CD4-positive, CD25-positive, alpha-beta regulatory T cell (primary cell): ENCODE results near the gene TRMT10A. TPM values are rescaled to one million over a fixed set of nuclear protein-coding genes. Genes with fewer than 3 reads are reported as not detected.
A peak's percentile ranks its signal among the peaks of the same experiment; 100 is the strongest.

ENCODE experiments used
- ATAC-seq, 2 donors: fragments of 150-1000 bp; cut with Tn5 transposase; one replicate each; pipeline ENCODE4 v1.10.0; 2021; ENCODE audit warnings: low read depth in 2 of 2, moderate number of reproducible peaks in 2 of 2, moderate library complexity in 1 of 2
- DNase-seq, 3 donors: peaks; one replicate each; pipeline versions ENCODE4 v3.0.0 to v3.0.0-alpha.2; 2012 to 2022; ENCODE audit warnings: mixed read lengths in 1 of 3
- H3K27ac ChIP-seq: one replicate; pipeline ENCODE4 v1.7.0; 2013; ENCODE audit warnings: mild to moderate bottlenecking, low read length; ENCODE audit not compliant: insufficient read depth, poor library complexity, severe bottlenecking
- H3K27me3 ChIP-seq: one replicate; pipeline ENCODE4 v1.7.0; 2013; ENCODE audit warnings: low read length; ENCODE audit not compliant: control insufficient read depth, insufficient read depth
- H3K36me3 ChIP-seq: one replicate; pipeline ENCODE4 v1.7.0; 2013; ENCODE audit warnings: mild to moderate bottlenecking, low read length, moderate library complexity; ENCODE audit not compliant: control insufficient read depth, insufficient read depth
- H3K4me1 ChIP-seq: 2 replicates; pipeline ENCODE4 v1.7.0; 2013; ENCODE audit warnings: mild to moderate bottlenecking, low read length; ENCODE audit not compliant: insufficient read depth, control insufficient read depth, poor library complexity, severe bottlenecking
- H3K4me3 ChIP-seq: one replicate; pipeline ENCODE4 v1.7.0; 2013; ENCODE audit warnings: low read depth, mild to moderate bottlenecking, low read length, moderate library complexity
- H3K9me3 ChIP-seq, 2 experiments: 1 replicate in 1 of 2; 2 replicates in 1 of 2; pipeline ENCODE4 v1.7.0; 2013; ENCODE audit warnings: low read length in 2 of 2, mild to moderate bottlenecking in 1 of 2, moderate library complexity in 1 of 2; ENCODE audit not compliant: control insufficient read depth in 2 of 2
- H3K27ac Mint-ChIP-seq, 3 donors: one replicate each; pipeline ENCODE4 v1.8.0; 2020 to 2022; ENCODE audit warnings: mild to moderate bottlenecking in 3 of 3, mixed read lengths in 3 of 3, moderate library complexity in 2 of 3
- H3K27me3 Mint-ChIP-seq: one replicate; pipeline ENCODE4 v1.8.0; 2022; ENCODE audit warnings: mild to moderate bottlenecking, mixed read lengths
- H3K36me3 Mint-ChIP-seq: one replicate; pipeline ENCODE4 v1.8.0; 2020; ENCODE audit warnings: mixed read lengths
- H3K4me1 Mint-ChIP-seq, 4 donors: one replicate each; pipeline ENCODE4 v1.8.0; 2020 to 2022; ENCODE audit warnings: mixed read lengths in 4 of 4, mild to moderate bottlenecking in 1 of 4
- H3K4me3 Mint-ChIP-seq, 4 donors: one replicate each; pipeline ENCODE4 v1.8.0; 2020 to 2022; ENCODE audit warnings: mild to moderate bottlenecking in 4 of 4, mixed read lengths in 4 of 4, moderate library complexity in 3 of 4
- H3K9me3 Mint-ChIP-seq, 7 donors: one replicate each; pipeline ENCODE4 v1.8.0; 2020 to 2022; ENCODE audit warnings: mixed read lengths in 7 of 7, mild to moderate bottlenecking in 3 of 7, moderate library complexity in 2 of 7
- polyA plus RNA-seq, 4 donors: library from polyadenylated mRNA; unstranded; fragments of 300-500 nt; fragmentation: Illumina TruSeq; gene quantifications; one replicate each; pipeline ENCODE4 v1.2.3, GENCODE V29; 2021
- total RNA-seq: library from RNA; stranded (reverse); gene quantifications from one replicate; pipeline ENCODE4 v1.2.3, GENCODE V29; 2022

The TRMT10A gene
- total and polyA plus RNA-seq, 5 donors from 2014 or later = 2.6 to 5.7 (median 3.9) TPM

DNA sequence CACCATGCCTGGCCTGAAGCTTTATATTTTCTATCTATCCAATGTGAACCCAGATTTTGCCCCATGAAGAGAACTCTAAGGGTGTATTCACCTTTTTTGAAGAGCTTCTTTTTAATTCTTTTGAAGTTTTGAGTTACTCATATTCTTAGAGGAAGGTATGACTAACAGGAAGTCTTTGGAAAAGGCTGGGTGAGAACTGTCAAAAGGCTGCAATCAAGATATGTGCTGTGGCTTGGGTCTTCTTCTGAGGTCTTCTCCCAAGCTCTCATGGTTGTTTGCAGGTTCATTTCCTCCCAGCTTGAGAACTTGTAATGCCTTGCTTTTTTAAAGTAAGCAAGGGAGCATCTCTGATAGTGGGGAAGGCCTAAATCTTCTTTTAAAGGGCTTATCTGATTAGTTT lies 56.1 kb downstream of the TRMT10A start:
- no peaks in the 10 kb centered on the region for H3K27me3 ChIP-seq
- Mint-ChIP-seq H3K27ac (peak overlapping the region; percentile 68 to 82 (median 68)), H3K27me3 (no peaks in the 10 kb centered on the region), H3K36me3 (no peaks in the 10 kb centered on the region), H3K4me1 (peaks cover 5 to 27% (median 17%) of the 10 kb centered on the region in 4 donors), H3K4me3 (peak overlapping the region in 1 of 4 donors; percentile 29), H3K9me3 (peaks cover 0 to 3% (median 0%) of the 10 kb centered on the region in 7 donors)
- H3K9me3 ChIP-seq = no peaks in the 10 kb centered on the region
- peak; percentile 89 to 93 for ATAC-seq
- peak in 2 of 3 donors; percentile 8 to 74 for DNase-seq
- no peak overlapping the region for H3K4me3 ChIP-seq
- H3K36me3 ChIP-seq = no peaks in the 10 kb centered on the region
- H3K27ac ChIP-seq = no peak overlapping the region
- peaks cover 10% of the 10 kb centered on the region for H3K4me1 ChIP-seq

DNA sequence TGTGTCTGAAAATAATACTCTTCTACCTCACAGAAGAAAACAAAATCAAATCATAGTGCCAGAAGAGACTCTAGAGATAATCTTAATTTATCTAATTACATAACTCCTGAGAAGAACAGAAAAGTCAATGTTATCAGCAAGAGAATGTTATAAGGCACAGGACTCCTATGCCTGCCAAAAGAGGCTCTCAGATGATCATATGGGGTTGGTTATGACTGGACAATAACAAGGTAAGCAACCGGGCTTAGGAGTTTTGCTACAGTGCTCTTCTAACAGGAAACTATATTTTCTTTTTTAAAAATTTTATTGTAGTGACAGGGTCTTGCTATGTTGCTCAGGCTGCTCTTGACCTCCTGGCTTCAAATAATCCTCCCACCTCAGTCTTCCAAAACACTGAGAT lies 56.5 kb downstream of the TRMT10A start:
- no peak for ATAC-seq
- H3K27me3 Mint-ChIP-seq = no peaks in the 10 kb centered on the region
- H3K4me3 Mint-ChIP-seq = peak overlapping the region in 1 of 4 donors; percentile 29
- H3K4me1 Mint-ChIP-seq = peaks cover 5 to 27% (median 17%) of the 10 kb centered on the region in 4 donors
- Histone ChIP-seq H3K9me3 (no peaks in the 10 kb centered on the region), H3K27me3 (no peaks in the 10 kb centered on the region), H3K27ac (no peak overlapping the region), H3K4me1 (peaks cover 10% of the 10 kb centered on the region), H3K36me3 (no peaks in the 10 kb centered on the region), H3K4me3 (no peak overlapping the region)
- no peaks in the 10 kb centered on the region for H3K36me3 Mint-ChIP-seq
- peaks cover 0 to 3% (median 0%) of the 10 kb centered on the region in 7 donors for H3K9me3 Mint-ChIP-seq
- peak overlapping the region; percentile 68 to 82 (median 68) for H3K27ac Mint-ChIP-seq
- no peak for DNase-seq

DNA sequence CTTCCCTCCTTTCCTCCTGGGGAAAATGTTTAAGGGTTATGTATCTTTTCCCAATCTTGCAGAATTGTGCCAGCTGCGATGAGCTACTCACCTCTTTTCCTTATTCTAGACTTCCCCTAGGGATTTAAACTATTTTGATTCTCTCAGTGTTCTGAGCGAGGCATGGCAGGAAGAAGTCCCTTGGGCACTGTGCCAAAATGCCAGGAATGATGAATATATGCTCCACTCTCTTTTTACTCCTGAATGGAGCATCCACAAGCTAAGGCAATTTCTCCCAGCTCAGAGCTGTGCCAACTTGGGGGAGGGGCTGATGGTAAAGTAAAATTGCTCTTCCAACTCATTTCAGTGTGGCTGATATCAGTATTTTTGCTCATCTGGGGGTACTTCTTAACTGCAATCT lies 57.1 kb downstream of the TRMT10A start:
- H3K9me3 Mint-ChIP-seq = peaks cover 0 to 3% (median 0%) of the 10 kb centered on the region in 7 donors
- no peak for ATAC-seq
- no peaks in the 10 kb centered on the region for H3K36me3 ChIP-seq
- H3K27me3 Mint-ChIP-seq = no peaks in the 10 kb centered on the region
- no peak overlapping the region for H3K27ac ChIP-seq
- no peak overlapping the region for H3K4me3 ChIP-seq
- no peaks in the 10 kb centered on the region for H3K9me3 ChIP-seq
- H3K27me3 ChIP-seq = no peaks in the 10 kb centered on the region
- H3K27ac Mint-ChIP-seq = peak overlapping the region; percentile 42 to 82 (median 68)
- H3K4me3 Mint-ChIP-seq = no peak overlapping the region
- H3K36me3 Mint-ChIP-seq = no peaks in the 10 kb centered on the region
- H3K4me1 ChIP-seq = peaks cover 10% of the 10 kb centered on the region
- no peak for DNase-seq
- peaks cover 5 to 27% (median 17%) of the 10 kb centered on the region in 4 donors for H3K4me1 Mint-ChIP-seq

DNA sequence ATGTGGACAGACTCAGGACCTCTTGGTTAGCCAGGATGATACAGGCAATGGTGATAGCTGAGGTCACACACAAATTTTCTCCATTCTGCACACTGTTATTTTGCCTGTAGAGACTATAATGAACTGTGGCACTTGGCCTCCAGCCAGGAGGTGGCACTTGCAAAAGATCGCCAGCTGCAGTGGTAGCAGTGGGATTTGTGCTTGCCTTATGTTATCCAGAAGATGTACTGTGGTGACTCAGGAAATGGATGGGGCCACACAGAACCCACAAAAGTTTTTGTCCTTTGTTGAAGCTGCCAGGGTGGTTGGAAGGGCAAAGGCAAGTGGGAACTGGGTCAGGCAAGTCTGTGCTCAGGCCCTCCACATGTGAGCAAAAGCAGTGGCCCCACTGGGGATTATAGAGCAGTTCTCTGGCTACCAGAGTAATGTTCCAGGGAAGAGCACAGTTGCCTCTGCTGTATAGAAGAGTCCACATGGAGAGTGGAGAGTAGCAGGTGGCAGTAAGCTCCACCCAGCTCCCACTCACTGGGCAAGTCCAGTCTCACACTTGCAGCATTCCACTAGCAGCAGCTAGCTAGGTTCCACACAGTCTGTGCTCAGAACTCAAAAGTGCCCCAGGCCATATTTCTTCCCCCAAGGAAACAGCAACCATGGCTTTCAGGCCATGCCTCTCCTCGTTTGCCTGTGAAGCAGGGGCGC lies 58.9 kb downstream of the TRMT10A start:
- no peaks in the 10 kb centered on the region for H3K36me3 ChIP-seq
- no peaks in the 10 kb centered on the region for H3K36me3 Mint-ChIP-seq
- H3K27ac Mint-ChIP-seq = no peak overlapping the region
- H3K27ac ChIP-seq = no peak overlapping the region
- peaks cover 0 to 3% (median 0%) of the 10 kb centered on the region in 7 donors for H3K9me3 Mint-ChIP-seq
- no peaks in the 10 kb centered on the region for H3K9me3 ChIP-seq
- peaks cover 5 to 27% (median 17%) of the 10 kb centered on the region in 4 donors for H3K4me1 Mint-ChIP-seq
- peaks cover 10% of the 10 kb centered on the region for H3K4me1 ChIP-seq
- ATAC-seq = no peak
- DNase-seq = no peak
- no peak overlapping the region for H3K4me3 Mint-ChIP-seq
- no peak overlapping the region for H3K4me3 ChIP-seq
- H3K27me3 ChIP-seq = no peaks in the 10 kb centered on the region
- no peaks in the 10 kb centered on the region for H3K27me3 Mint-ChIP-seq

Other genes with a start within 250 kb of the TRMT10A start
- gene ADH1B, start 242.6 kb downstream of the TRMT10A start, total RNA-seq = not detected
- gene ADH1B, start 242.6 kb downstream of the TRMT10A start, polyA plus RNA-seq = not detected
- gene ADH1C, start 211.3 kb downstream of the TRMT10A start, total RNA-seq = not detected
- not detected for gene ADH1C, start 211.3 kb downstream of the TRMT10A start, polyA plus RNA-seq
- not detected for gene ADH7, start 128.7 kb downstream of the TRMT10A start, total RNA-seq
- gene ADH7, start 128.7 kb downstream of the TRMT10A start, polyA plus RNA-seq = not detected
- not detected for gene C4orf17, start 53.0 kb downstream of the TRMT10A start, total RNA-seq
- gene C4orf17, start 53.0 kb downstream of the TRMT10A start, polyA plus RNA-seq = not detected
- not detected for gene MTTP, start 10.8 kb upstream of the TRMT10A start, total RNA-seq
- not detected for gene MTTP, start 10.8 kb upstream of the TRMT10A start, polyA plus RNA-seq
- not detected for gene C4orf54, start 93.8 kb upstream of the TRMT10A start, total RNA-seq
- gene C4orf54, start 93.8 kb upstream of the TRMT10A start, polyA plus RNA-seq = not detected